GM21528 (cell line): Measurements from ENCODE around the gene SOD3.

Experiments used
- ATAC-seq: cut with Tn5 transposase; IDR thresholded peaks from one replicate; pipeline ENCODE4 v1.9.1; 2021; ENCODE audit warnings: mild to moderate bottlenecking, moderate library complexity; ENCODE audit not compliant: unreplicated experiment, low FRiP score

SOD3 gene

DNA sequence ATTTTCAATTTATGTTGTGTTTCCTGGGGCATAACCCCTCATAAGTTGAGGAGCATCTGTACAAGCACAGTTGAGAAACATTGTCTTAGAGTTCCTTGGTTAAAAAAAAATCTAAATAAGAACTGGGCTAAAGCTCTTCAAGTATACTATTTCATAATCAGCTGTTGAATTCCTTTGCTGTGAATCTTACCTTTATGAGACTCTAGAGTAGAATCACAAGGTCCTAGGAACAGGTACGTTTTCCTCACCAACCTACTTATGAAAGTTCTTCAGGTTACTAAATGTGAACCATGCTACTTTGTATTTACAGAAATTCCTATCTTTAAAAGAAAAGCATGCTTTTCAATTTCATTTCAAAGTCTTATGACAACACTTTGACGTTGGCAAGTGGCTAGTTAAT lies 20.9 kb upstream of the SOD3 start:
- ATAC-seq = no peak

DNA sequence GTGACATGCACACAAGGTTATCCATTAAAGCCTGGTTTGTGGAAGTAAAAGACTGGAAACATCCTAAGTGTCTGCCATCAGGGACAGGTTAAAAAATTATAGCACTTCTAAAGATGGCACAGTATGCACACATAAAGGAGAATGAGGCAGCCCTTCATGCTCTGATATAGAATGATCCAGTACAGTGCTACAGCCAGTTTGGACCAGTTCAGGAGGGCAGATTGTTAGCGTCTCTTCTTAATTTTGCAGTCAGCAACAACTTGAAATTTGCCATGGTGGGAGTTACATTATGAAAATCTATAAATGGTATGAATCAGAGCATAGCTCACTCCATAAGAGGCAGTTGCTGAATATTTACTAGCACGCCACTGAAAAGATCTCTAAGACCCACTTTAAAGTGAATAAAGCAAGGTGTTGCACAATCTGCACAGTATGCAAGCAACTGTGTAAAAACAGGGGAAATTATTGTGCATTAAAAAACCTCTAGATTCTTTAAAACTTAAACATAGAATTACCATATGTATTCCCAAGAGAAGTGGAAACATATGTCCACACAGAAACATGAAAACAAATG lies 20.3 kb upstream of the SOD3 start:
- ATAC-seq = no peak

DNA sequence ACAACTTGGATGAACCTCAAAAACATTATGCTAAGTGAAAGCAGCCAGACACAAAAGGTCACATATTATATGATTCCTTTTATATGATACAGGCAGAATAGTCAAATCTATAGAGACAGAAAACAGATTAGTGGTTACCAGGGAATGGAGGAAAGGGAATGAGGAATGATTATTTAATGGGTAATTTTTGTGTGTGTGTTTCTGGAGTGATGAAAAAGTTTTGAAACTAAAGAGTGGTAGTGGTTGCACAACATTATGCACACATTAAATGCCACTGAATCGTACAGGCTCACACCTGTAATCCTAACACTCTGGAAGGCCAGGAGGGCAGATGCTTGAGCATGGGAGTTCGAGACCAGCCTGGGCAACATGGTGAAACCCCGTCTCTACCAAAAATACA lies 19.6 kb upstream of the SOD3 start:
- no peak for ATAC-seq

DNA sequence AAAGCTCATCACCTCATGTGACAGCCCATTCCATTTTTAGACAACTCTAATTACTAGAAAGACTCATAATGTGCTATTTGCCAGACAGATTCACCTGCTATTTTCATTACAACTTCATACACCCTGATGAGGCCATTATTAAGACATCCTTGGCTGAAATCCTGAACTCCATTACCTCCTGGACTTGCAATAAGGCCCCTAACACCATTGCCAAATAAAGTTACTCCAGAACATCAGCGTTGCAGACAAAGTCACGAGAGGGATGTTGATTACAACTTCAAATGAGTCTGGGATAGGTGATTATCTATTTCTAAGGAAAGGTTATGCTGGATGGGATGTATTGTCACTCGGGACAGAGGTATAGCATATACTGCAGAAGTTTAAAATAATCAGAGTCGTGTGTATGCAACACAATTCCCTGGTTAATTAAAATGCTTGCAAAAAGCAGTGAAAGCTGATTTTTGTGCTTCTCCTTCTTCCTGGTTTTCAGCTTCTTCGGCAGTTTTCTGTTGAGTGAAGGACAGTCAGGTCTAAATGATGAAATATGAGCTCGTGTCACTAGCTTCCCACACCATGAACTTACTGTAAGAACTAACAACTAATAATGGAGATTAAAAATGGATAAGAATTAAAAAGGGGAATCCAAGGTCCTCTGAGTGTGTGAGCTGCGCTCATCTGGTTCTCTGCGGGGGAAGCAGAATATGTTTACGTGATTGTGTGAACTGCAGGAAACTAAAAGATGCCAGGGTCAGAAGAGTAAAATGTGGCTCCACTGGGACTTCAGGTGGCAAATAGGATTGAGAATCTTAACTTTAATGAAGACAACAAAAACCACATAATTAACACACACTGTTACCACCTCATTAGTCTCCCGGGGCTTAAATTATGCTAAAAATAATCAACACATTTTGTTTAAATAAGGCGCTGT lies 17.6 kb upstream of the SOD3 start:
- ATAC-seq = no peak

DNA sequence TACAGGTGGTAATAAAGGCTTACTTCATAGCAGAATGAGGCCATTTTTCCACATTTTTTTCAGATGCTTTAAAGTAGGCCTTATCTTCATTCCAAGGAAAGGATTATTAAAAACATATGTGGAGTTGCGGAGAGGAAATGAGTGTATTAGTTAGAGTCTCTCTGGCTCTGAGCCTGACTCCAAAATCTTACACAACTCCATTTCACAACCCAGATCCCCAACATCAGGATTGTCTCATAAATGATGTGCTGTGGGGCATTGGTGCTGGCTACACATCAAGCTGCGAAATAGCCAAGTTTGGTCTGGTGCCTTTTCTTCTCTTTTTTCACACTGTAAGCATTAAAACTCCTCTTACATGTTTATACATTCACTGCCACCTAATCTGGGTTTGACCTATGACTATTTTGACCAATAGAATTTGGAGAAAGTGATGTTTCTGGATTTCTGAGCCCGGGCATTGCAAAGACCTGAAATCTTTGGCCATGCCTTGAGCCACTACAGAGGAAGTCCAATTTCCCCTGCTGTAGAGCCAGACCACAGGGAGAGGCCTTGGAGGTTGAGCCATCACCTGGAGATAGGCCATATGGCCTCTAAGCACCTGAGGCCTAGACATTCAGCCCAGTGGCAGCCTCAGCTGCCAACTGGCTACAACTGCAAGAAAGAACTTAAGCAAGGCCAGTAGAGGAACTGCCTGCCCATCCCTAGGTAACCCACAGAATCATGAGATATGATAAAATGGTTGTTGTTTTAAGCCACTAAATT lies 16.7 kb upstream of the SOD3 start:
- ATAC-seq = no peak

DNA sequence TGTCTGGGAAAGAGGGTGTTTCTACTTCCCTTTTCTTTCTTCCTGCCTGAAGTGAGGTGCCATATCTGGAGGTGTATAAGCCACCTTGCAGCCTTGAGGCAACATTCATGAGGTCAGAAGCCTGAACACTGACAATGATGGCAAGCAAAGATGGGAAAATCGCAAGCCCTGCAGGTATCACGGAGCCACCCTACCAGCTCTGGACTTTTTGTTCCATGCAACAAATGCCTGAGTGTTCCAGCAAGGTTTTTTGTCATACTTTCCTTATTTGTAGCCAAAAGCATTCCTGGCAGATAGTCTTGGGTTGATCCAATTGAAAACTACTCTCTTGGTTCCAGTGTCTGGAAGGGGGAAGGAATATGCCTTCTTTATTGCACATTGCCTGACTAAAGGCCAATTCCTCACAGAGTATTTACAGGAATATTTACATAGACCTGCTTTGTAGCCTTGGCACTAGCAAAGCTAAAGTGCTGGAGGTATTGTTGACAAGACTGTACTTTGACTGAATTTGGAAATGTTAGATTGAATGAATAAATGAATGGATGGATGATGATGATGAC lies 14.4 kb upstream of the SOD3 start:
- ATAC-seq = no peak

DNA sequence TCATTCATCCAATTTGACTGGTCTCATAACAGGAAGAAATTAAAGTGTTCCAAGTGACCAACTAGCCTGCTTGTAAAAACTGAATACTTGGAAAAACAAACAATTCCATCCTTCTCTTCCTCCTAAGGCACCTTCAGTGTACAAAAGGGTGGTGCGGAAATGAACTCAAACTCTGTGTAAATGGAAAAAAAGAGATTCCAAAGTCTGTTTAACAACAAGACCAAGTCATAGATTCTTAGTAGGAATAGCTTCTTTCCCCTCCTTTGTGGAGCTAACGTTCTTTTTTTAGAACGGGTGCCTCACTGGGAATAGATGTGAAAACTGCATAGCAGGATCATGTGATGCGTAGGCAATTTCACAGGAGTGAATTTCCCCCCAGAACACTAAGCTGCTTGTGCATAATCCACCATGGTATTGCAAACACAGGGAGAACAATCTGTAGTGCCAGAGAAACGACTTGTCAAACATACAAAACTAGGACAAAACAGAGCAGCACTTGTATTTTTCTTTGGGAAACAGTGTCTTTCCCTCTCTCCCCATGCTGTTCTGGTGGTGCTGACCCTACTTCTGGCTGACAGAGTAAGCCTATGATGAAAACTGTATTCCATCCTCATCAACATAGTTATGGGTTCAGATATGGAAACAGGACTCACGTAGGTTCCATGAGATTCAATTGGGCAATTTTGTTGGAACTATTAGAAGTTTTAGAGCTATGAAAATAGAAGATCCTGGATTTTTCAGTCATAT lies 13.2 kb upstream of the SOD3 start:
- ATAC-seq = no peak

DNA sequence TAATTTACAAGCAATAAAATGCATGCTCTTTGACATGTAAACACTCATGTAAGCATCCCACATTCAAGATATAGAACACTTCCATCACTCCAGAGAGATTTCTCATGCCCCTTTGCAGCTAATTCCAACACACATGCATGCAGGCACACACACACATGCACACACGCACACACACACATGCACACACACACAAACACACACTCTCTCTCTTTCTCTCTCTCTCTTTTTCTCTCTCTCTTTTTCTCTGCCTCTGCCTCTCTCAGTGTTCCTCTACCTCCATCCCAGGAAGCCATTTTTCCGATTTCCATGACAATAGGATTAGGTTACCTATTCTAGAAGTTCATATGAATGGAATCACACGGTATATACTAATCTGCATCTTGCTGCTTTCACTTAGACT lies 11.9 kb upstream of the SOD3 start:
- no peak for ATAC-seq

DNA sequence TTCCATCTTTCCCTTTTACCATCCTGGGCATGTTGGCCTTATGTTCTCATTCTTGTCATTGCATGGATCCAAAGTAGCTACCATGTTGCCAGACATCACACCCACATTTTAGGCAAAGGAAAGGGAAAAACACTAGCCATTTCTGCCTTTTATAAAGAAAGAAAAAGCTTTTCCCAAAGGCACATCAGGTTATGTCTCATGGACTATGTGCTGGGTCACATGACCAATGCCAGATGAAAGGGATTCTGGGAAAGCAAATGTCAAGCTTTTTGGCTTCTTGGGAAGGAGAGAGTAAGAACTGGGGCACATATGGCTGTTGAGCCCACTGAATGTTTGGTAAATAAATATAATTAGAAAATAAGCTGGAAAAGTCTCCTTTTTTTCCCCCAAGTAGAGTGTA lies 4.3 kb upstream of the SOD3 start:
- ATAC-seq = no peak

DNA sequence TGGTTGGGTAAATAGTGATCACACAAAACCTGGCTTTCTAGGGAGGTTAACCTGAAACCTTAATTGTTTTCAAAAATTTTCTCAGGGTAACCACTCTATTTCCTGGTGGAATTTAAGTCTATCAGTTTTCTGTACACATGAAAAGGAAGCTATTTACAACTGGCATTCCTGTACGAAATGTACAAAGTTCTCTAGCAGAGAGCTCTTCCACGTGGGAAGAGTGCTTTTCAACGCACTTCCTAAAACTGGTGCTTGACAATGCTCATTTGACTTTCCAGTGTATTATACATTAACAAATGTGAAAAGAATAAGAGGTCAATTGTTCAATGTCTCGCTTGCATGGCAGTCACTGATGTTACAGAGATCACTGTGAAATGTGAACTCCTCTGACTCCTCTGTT lies 2.8 kb upstream of the SOD3 start:
- ATAC-seq = no peak

DNA sequence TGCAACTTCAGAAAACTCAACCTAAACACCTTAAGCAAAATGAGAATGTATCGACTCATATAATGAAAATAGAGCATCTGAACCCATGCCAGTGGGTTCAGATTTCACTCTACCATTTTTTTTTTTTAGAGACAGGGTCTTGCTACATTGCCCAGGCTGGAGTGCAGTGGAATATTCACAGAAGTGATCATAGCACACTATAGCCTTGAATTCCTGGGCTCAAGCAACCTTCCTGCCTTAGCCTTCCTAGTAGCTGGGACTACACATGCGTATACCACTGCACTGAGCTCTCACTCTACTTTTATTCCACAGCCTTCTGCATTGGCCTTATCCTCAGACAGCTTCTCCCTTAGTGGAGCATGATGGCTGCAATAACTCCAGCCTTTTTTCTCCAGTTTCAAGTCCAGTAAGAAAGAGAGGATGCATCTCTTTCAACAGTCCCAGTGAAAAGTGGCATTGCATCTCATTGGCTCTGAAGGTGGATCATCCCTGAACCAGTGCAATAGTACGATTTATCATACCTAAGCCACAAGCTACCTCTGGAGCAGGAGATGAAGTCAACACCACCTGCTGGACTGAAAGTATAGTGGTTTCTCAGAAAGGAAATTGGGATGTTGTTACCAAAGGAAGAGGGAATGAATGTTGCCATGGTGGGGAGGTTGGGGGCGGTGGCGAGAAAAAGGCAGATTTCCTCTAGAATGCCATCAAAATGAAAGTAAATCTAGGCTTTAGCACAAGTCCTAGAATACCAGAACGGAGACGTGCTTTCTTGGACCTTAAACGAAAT lies 2.0 kb upstream of the SOD3 start:
- ATAC-seq = no peak

DNA sequence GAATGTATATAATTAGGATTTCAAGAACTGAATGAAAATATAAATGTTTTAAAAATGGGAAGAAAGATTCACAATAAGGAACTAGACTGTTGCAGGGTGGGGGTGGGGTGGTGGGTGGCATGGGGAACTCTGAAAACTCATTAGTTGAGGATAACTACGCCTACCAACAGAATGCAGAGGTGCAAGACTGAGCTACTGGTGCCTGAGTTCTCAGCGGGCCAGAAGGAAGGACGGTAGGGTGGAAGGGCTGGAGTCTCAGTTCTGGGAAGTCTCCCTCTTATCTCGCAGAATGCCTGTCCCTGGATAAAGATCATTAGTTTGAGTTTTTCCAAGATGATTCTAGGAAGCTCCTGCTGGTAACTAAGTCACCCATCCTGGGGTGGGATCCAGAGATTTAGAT lies 1.3 kb upstream of the SOD3 start:
- no peak for ATAC-seq

DNA sequence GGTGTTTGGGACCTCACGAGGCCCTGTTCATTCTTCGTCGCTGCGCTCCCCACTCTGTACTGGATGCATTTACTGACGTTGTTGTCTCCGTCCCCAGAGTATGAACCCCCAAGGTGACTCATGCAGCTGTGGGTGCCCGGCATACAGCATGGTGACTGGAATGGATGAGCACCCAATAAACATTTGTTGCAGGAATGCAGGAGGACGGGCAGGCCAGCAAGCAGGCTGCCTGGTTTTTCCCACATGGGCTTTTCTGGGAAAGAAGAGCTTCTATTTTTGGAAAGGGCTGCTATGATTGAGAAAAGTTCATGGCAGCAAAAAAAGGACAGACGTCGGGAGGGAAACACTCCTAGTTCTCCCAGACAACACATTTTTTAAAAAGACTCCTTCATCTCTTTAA lies 893 bp upstream of the SOD3 start:
- no peak for ATAC-seq

DNA sequence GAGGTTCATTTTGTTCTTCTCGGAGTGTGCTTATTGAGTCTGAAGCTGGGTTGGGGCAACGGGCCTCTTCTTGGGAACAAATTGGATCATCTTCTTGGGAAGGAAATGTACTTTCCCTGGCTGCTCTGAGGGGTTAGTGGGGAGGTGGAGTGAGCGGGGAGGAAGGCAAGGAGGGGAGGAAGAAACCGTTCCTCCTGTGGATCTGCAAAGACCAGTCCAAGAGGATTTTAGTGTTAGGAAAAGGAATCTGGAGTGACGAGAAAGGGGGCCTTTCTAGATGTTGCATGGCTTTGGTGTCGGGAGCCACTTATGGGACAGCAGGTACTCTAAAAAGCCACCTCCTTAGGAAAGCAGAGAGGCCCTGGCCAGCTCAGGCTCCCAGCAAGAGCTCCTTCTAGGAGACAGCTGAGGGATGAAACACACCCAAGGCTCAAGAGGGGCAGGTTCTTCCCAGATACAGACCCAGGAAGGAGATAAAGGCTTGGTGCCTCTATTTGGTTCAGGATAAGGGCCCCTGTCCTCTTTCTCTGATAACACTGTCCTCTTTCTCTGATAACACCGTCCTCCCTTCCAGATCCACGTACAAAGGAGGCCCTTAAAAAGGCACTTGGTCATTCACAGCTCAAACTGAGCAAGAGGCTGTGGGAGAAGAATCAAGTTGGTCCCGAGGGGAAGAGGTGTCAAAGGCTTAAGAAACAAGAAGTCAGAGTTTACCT lies 451 bp downstream of the SOD3 start:
- ATAC-seq = no peak

DNA sequence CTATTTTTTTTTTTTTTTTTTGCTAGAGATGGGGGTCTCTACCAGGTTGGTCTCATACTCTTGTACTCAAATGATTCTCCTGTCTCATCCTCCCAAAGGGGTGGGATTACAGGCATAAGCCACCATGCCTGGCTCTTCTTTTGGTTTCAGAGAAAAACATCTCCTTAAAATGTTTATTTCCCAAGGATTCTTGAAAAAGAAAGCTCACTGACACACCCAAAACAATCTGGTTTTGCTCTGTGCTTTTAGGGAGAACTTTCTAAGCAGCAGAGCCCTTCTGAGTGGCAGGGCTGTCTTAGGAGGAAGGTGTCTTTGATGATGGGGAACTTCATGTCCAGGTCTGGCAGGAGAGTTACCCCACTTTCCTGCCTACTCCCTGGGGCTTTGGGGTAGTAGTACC lies 1.2 kb downstream of the SOD3 start:
- no peak for ATAC-seq

DNA sequence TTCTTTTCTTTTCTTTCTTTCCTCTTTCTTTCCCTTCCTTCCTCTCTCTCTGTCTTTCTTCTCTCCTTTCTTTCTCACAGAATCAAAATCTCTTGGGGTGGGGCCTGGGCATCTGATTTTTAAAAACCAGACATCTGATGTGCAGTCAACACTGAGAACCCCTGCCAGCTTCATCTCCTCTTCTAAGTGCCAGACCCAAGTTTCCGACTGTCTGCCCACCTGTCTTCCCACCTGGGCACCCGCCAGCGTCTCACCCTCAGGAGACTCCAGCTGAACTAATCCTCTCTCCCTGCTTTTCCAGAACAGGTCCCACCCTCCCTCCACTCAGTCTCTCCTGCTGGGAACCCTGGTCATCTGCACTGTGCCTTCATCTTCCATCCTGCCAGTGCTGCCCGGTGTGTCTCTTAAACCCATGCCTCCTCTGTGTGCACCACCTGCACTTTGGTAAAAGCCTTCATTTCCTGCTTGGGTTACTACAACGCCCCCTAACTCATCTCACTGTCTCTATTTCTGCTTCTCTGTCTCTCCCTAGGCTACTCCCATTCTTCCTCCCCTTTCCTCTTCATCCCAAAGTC lies 2.8 kb downstream of the SOD3 start:
- ATAC-seq = no peak

DNA sequence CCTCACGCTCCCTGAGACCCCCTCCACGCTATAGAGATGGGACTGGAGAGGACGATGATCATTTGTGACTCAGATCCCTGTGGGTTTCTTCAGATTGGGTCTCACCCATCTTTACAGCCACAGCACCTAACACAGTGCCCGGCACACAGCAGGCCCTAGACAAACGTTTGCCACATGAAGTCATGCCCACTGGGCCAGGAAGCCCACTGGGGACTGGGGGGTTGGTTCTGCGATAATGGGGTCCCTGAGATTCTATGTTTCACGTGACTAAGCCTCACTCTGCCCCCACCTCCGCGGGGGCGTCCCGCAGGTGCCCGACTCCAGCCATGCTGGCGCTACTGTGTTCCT lies 3.8 kb downstream of the SOD3 start:
- no peak for ATAC-seq

DNA sequence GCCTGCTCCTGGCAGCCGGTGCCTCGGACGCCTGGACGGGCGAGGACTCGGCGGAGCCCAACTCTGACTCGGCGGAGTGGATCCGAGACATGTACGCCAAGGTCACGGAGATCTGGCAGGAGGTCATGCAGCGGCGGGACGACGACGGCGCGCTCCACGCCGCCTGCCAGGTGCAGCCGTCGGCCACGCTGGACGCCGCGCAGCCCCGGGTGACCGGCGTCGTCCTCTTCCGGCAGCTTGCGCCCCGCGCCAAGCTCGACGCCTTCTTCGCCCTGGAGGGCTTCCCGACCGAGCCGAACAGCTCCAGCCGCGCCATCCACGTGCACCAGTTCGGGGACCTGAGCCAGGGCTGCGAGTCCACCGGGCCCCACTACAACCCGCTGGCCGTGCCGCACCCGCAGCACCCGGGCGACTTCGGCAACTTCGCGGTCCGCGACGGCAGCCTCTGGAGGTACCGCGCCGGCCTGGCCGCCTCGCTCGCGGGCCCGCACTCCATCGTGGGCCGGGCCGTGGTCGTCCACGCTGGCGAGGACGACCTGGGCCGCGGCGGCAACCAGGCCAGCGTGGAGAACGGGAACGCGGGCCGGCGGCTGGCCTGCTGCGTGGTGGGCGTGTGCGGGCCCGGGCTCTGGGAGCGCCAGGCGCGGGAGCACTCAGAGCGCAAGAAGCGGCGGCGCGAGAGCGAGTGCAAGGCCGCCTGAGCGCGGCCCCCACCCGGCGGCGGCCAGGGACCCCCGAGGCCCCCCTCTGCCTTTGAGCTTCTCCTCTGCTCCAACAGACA lies 4.4 kb downstream of the SOD3 start:
- no peak for ATAC-seq
